Tibial nerve (tissue), 4 donors: ENCODE measurements around the gene FAM9C.

Experiments
- EP300 ChIP-seq, 2 donors: sonication (generic); formaldehyde crosslinking; IDR thresholded peaks; one replicate each; pipeline ENCODE4 v1.6.1; 2017; ENCODE audit warnings: antibody characterized with exemption in 2 of 2, mild to moderate bottlenecking in 1 of 2
- POLR2A ChIP-seq, 2 donors: fragments of 450-650 bp; IDR thresholded peaks; one replicate each; pipeline ENCODE4 v1.6.1; 2017; ENCODE audit warnings: antibody characterized with exemption in 2 of 2, mild to moderate bottlenecking in 2 of 2, moderate library complexity in 2 of 2
- TF ChIP-seq, protein P1 (sequence below), 5 experiments: fragments of 200-600 bp in 3 of 5; fragments of 450-650 bp in 2 of 5; sonication (generic) in 3 of 5; IDR thresholded peaks; one replicate each; pipeline ENCODE4 v1.5.1; 2016 to 2019; ENCODE audit warnings: antibody characterized with exemption in 5 of 5, mild to moderate bottlenecking in 3 of 5, moderate library complexity in 2 of 5

DNA sequence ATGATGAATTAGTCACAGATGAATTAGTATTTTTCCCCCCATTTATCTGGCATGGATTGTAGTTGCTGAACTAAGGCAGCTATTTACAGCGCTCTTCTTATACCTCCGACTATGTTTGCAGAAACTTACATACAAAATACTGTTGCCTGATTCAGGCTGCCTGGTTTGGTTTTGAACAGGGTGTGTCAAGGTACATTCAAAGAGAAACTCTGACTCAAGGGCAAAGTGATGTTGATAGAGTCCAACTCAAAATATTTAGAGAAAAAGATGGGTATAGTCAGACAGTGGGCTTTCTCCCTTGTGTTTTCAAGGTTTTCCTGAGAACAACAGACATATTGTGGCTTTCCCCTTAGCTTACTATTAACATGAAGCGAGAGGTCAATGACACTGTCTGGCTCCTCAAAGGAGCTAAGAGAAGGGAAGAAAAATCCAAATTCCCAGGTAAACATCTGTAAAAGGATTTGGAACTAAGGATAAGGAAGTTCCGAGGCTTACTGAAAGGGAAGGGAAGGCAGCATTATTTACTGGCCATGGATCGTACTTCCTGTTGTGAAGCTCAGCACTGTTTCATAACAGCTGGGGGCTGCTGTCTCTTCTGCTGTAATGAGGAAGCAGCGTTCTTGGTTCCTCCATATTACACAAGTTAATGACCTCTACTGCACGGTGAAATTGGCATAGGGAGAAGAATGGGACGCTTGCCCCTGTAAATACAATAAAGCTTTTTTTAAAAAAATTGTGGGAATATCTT, 30.9 kb downstream of the FAM9C start:
- TF ChIP-seq, protein P1, sequence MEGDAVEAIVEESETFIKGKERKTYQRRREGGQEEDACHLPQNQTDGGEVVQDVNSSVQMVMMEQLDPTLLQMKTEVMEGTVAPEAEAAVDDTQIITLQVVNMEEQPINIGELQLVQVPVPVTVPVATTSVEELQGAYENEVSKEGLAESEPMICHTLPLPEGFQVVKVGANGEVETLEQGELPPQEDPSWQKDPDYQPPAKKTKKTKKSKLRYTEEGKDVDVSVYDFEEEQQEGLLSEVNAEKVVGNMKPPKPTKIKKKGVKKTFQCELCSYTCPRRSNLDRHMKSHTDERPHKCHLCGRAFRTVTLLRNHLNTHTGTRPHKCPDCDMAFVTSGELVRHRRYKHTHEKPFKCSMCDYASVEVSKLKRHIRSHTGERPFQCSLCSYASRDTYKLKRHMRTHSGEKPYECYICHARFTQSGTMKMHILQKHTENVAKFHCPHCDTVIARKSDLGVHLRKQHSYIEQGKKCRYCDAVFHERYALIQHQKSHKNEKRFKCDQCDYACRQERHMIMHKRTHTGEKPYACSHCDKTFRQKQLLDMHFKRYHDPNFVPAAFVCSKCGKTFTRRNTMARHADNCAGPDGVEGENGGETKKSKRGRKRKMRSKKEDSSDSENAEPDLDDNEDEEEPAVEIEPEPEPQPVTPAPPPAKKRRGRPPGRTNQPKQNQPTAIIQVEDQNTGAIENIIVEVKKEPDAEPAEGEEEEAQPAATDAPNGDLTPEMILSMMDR (IDR thresholded peaks at IDR 0.05) = no peak
- TF ChIP-seq POLR2A (IDR thresholded peaks at IDR 0.05) = no peak
- peak in 1 of 2 donors; percentile 60 for TF ChIP-seq EP300 (IDR thresholded peaks at IDR 0.05)
